ENCODE measurements around the gene KLF5.
A peak's percentile ranks its signal among the peaks of the same experiment; 100 is the strongest.

Gene KLF5

DNA sequence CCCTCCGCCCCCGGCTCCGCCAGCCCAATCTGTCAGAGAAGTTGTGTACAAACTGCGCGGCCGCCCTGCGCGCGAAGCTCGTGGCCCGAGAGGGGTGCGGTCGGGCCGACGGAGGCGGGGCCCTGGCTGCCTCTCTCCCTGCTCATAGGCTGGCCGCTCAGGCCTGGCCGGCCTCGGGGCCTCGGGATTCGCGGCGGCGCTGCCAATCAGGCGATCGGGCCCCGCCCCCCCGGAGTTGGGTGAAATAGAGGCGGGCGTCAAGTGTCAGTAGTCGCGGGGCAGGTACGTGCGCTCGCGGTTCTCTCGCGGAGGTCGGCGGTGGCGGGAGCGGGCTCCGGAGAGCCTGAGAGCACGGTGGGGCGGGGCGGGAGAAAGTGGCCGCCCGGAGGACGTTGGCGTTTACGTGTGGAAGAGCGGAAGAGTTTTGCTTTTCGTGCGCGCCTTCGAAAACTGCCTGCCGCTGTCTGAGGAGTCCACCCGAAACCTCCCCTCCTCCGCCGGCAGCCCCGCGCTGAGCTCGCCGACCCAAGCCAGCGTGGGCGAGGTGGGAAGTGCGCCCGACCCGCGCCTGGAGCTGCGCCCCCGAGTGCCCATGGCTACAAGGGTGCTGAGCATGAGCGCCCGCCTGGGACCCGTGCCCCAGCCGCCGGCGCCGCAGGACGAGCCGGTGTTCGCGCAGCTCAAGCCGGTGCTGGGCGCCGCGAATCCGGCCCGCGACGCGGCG is at the start of gene KLF5:
Gene KLF5 (plus strand): TSS at position 270 of the 724 bp plus-strand sequence. CDS start 323 bp downstream, at position 593.
- TF ChIP-seq, protein P1, sequence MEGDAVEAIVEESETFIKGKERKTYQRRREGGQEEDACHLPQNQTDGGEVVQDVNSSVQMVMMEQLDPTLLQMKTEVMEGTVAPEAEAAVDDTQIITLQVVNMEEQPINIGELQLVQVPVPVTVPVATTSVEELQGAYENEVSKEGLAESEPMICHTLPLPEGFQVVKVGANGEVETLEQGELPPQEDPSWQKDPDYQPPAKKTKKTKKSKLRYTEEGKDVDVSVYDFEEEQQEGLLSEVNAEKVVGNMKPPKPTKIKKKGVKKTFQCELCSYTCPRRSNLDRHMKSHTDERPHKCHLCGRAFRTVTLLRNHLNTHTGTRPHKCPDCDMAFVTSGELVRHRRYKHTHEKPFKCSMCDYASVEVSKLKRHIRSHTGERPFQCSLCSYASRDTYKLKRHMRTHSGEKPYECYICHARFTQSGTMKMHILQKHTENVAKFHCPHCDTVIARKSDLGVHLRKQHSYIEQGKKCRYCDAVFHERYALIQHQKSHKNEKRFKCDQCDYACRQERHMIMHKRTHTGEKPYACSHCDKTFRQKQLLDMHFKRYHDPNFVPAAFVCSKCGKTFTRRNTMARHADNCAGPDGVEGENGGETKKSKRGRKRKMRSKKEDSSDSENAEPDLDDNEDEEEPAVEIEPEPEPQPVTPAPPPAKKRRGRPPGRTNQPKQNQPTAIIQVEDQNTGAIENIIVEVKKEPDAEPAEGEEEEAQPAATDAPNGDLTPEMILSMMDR (IDR thresholded peaks at IDR 0.05; ENCODE audit: low read depth, low read length) = no peak
- in situ Hi-C loops (cut with HindIII; ENCODE audit: low sequenced_read_pairs) = no loop called here
- DNase-seq (ENCODE audit: low read depth, low spot score) = peak; percentile 96
- H3K4me3 ChIP-seq (ENCODE audit: low read depth, low read length) = peak within 1 kb of the TSS; percentile 75

- TF ChIP-seq, protein P1 (IDR thresholded peaks at IDR 0.05; ENCODE audit: low read depth, low read length) = no peak
- H3K4me3 ChIP-seq (ENCODE audit: low read depth, low read length) = no peak overlapping the region
- no peak for DNase-seq (ENCODE audit: low read depth, low spot score)
- in situ Hi-C loops (cut with HindIII; ENCODE audit: low sequenced_read_pairs) = no loop called here
Observed at GRCh38 chr13:73011751-73012150, 47.1 kb upstream of the KLF5 start.

DNA sequence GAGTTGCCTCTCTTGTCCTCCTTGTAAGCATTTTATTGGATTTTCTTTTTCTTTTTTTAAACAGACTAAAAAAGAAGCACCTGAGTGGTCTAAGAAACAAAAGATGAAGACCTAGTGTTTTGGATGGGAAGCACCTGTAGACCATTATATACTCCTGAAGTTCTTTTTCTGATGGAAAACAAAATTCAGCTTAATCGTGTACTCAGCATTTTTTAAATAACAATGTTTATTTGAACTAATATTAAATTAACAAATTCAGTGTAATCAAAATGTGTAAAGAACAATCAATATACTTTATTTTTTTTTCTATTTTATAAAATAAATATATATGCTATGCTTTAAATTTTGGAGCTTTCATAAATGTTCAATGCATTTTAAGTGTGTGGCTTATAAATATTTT is 43.0 kb upstream of the KLF5 start:
- DNase-seq (ENCODE audit: low read depth, low spot score) = no peak
- TF ChIP-seq, protein P1 (IDR thresholded peaks at IDR 0.05; ENCODE audit: low read depth, low read length) = no peak
- no peak overlapping the region for H3K4me3 ChIP-seq (ENCODE audit: low read depth, low read length)
- in situ Hi-C loops (cut with HindIII; ENCODE audit: low sequenced_read_pairs) = no loop called here

DNA sequence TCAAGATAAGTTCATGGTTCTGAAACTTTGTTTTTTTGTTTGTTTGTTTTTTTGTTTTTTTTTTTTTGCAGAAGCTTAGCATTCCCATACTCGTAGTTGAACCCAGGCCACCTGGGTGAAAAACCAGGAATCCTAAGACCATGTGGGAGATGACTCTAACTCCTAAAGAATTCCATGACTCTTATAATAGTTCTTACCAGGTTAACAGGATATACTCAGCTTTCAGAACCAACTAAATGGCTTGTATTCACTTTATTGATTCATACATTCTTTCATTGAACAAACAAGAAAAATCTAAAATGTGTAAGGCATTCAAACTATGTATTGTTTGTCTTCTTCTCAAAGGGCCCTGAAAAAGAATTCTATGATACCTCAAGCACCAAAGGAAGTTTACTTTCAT is 40.5 kb upstream of the KLF5 start:
- peak; percentile 10 for DNase-seq (ENCODE audit: low read depth, low spot score)
- no peak overlapping the region for H3K4me3 ChIP-seq (ENCODE audit: low read depth, low read length)
- TF ChIP-seq, protein P1 (IDR thresholded peaks at IDR 0.05; ENCODE audit: low read depth, low read length) = no peak

DNA sequence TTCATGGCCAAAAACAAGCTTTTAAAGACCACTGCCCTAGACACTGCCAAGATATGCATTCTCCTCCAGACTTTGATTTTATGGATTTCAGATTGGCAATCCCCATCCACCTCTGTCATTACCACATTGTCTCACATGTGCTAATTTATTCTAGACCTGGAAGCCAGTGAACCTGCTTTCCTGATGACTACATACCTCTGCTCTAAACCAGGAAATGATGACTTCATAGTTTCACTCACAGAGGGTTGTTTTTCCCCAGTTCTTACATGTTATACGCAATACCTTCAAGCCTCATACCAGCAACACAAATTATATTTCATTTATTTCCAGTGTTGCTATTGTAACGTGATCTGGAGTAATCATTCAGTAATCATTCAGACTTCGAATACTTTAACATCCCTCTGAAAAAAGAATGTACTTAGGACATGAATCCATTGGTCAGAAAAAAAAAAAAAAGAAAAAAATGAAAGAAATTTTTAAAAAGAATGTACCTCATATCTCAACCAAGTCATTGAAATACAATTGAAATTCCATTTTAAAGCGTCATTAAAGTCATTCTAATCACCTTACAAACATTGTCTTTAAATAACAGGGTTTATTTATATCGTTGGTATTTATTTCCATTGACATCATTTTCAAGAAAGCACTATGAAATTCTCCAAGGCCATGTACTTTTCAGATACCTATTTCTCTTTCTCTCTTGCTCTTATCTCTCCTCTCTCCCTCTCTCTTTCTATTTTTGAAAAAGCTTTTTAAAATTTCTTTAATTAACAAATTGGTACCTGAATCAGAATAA is 33.4 kb upstream of the KLF5 start:
- DNase-seq (ENCODE audit: low read depth, low spot score) = peak; percentile 13
- TF ChIP-seq, protein P1 (IDR thresholded peaks at IDR 0.05; ENCODE audit: low read depth, low read length) = no peak
- in situ Hi-C loops (cut with HindIII; ENCODE audit: low sequenced_read_pairs) = no loop called here

More for the DNA sequence above, 40.5 kb upstream of the KLF5 start:
- in situ Hi-C loops (cut with HindIII; ENCODE audit: low sequenced_read_pairs) = no loop called here

DNA sequence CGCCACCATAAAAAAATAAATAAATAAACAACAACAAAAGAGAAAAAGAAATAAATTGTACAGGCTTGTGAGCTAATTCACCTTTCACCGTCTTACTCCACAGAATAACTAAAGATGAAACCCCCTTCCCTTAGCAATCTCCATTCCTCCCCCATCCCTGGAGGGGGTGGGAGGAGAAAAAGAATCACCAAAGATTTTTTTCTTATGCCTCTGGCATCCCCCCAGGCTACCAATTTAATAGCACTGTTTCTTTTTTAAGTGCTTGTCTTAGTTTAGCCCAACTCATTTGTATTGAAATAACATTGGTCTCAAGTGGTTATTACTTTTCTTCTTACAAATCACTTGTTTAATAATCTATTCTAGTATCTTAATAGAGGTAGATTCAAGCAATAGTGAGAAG is 23.9 kb upstream of the KLF5 start:
- TF ChIP-seq, protein P1 (IDR thresholded peaks at IDR 0.05; ENCODE audit: low read depth, low read length) = no peak
- no peak for DNase-seq (ENCODE audit: low read depth, low spot score)
- in situ Hi-C loops (cut with HindIII; ENCODE audit: low sequenced_read_pairs) = no loop called here
- no peak overlapping the region for H3K4me3 ChIP-seq (ENCODE audit: low read depth, low read length)

More for the DNA sequence above, 33.4 kb upstream of the KLF5 start:
- no peak overlapping the region for H3K4me3 ChIP-seq (ENCODE audit: low read depth, low read length)

Measured in astrocyte of the spinal cord (primary cell).